Airway epithelial cell (primary cell): ENCODE results near the gene KRTAP25-1. TPM values are rescaled to one million over a fixed set of nuclear protein-coding genes. Genes with fewer than 3 reads are reported as not detected.

Experiments used
- total RNA-seq: library from RNA; depleted of rRNA; stranded (reverse); fragments of >200 nt; gene quantifications from 2 replicates; pipeline ENCODE4 v1.2.3, GENCODE V29; 2015

The KRTAP25-1 gene, protein sequence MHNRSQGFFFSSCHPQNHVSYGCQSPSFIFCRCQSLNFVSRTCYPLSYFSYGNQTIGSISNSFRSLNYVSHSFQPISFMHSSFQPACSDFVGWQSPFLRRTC
- total RNA-seq: not detected in 2 replicates

DNA sequence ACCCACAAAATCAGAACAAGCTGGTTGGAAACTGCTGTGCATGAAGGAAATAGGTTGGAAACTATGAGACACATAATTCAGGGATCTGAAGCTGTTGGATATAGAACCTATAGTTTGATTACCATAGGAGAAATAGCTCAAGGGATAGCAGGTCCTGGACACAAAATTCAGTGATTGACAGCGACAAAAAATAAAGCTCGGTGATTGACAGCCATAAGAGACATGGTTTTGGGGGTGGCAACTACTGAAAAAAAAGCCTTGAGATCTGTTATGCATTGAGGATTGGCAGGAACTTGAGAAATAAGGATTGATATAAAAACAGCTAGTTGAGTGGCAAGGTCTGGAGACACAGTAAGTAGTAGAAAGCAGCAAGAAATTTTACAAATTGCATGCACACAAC, at the start of gene KRTAP25-1:
Gene KRTAP25-1, minus strand, starts transcription at position 300 of the 400 bp plus-strand sequence. Its CDS starts 24 bp downstream, at position 276.

DNA sequence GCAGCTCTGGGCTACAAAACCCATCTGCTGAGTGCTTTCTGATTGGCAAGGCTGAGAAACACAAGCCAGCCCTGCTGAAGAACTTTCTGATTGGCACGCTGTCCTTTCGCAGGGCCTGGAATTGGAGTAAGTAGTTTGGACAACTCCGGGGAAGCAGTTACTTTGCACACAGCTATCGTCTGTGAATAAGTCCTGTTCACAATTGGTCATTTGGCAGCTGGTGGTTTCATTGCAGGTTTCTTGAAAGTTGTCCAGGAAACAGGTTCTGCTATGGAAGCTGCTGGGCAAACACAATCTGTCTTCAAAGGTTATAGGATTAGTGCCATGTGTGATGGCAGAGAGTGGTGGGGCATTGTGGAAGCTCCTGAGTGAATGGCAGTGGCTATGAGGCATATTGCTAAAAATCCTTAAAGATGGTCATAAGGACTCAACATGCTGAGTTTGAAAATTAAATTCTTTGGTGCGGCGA, 48.0 kb upstream of the KRTAP25-1 start, which contains the start of gene KRTAP27-1:
Gene KRTAP27-1, minus strand, starts transcription at position 419 of the 469 bp plus-strand sequence. Its CDS starts 26 bp downstream, at position 393.

DNA sequence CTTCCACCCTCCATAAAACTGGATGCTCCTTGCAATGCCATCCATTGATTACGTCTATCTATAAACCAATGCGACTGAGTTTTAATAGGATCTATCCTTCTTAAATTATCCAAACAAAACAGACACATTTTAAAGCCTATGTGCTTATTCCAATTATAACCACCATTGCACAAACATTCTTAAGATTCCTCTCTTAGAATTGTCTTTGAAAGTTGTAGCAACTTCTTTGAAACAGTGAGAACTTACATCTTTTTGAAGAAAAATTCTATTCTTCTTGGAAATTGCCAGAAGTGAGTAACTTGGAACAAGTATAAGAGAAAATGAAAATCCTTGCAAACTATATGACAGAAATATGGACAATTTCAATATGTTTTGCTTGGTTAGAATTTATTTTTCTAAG, 30.9 kb upstream of the KRTAP25-1 start, which contains the start of gene KRTAP26-1:
Gene KRTAP26-1, minus strand, starts transcription at position 101 of the 400 bp plus-strand sequence. CDS start 280 bp downstream, outside the sequence.

DNA sequence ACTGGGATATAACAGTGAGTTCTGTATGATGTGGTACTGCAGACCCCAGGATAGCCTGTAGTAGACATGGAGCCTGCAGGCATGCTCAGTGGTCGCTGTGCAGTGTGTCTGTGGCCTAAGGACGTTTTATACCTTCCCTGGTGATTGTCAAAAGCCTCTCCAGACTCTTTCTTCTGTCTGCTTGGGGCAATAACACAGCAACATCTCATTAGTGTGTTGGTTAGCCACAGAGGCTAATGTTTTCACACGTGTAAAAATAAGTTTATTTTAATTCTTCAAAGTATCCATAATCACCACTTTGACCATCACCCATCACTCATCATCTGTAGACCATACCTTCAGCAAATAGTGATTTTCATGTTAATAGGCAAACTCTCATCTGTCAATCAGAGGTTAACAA, 6.5 kb downstream of the KRTAP25-1 start, which contains the start of gene KRTAP24-1:
Gene KRTAP24-1, minus strand, starts transcription at position 101 of the 400 bp plus-strand sequence. Its CDS starts 18 bp downstream, at position 83.

Other genes with a start within 250 kb of the KRTAP25-1 start
- 0.56 and 0.70 TPM in 2 replicates for gene CLDN17, start 122.7 kb downstream of the KRTAP25-1 start, total RNA-seq
- gene CLDN8, start 73.4 kb downstream of the KRTAP25-1 start, total RNA-seq: 0.88 and 1.1 TPM in 2 replicates
- gene KRTAP24-1, start 6.6 kb downstream of the KRTAP25-1 start, total RNA-seq: not detected in 2 replicates
- gene KRTAP26-1, start 30.8 kb upstream of the KRTAP25-1 start, total RNA-seq: not detected in 2 replicates
- gene KRTAP27-1, start 48.2 kb upstream of the KRTAP25-1 start, total RNA-seq: not detected in 2 replicates
- not detected in 2 replicates for gene KRTAP23-1, start 59.1 kb upstream of the KRTAP25-1 start, total RNA-seq
- not detected in 2 replicates for gene KRTAP13-2, start 82.8 kb upstream of the KRTAP25-1 start, total RNA-seq
- gene KRTAP13-1, start 106.5 kb upstream of the KRTAP25-1 start, total RNA-seq: not detected in 2 replicates
- not detected in 2 replicates for gene KRTAP13-3, start 136.4 kb upstream of the KRTAP25-1 start, total RNA-seq
- not detected in 2 replicates for gene KRTAP13-4, start 140.7 kb upstream of the KRTAP25-1 start, total RNA-seq
- not detected in 2 replicates for gene KRTAP15-1, start 150.8 kb upstream of the KRTAP25-1 start, total RNA-seq
- gene KRTAP19-1, start 190.9 kb upstream of the KRTAP25-1 start, total RNA-seq: not detected in 2 replicates
- not detected in 2 replicates for gene KRTAP19-2, start 197.9 kb upstream of the KRTAP25-1 start, total RNA-seq
- gene KRTAP19-3, start 202.5 kb upstream of the KRTAP25-1 start, total RNA-seq: not detected in 2 replicates
- gene KRTAP19-4, start 207.7 kb upstream of the KRTAP25-1 start, total RNA-seq: not detected in 2 replicates
- not detected in 2 replicates for gene KRTAP19-5, start 212.6 kb upstream of the KRTAP25-1 start, total RNA-seq